Measurements from ENCODE around the gene XRCC4.

The XRCC4 gene

DNA sequence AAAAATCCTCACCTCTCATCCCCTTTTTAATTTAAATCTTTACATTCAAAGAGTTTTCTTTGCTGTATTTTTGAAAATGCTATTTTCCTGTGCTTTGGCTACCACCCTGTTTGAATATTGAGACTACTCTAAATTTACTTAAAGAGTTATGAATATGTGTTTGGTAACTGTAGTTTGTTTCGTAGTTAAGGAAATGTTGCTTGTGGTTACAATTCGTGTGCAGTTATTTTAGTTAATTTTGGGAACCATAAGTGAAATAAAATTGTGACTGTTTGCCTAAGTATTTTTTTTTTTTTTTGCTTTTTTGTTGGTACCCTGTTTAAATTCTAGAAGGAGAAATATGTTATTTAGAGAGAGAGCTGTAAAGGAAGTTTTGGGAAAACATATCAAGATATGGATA lies 78.7 kb downstream of the XRCC4 start:
- no peak overlapping the region for H3K27ac Mint-ChIP-seq
- no peak overlapping the region for H3K4me3 Mint-ChIP-seq

DNA sequence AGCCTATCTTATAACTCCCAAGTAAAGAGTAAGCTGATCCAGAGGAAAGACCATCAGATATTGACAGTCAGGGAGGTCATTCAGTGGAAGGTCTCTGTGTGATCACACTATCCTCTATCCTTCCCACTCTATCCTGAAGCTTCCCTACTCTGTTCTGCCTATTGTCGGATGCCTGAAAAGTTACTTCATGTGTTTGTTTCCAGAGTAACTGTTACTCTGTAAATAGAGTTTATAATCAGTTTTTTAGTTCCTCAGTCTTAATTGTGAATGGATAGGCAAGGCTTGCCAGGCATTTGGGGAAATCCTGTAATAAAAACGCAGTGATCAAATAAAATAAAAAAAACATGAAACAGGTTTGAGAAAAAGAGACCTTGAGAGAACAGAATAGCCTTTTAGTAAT lies 79.8 kb downstream of the XRCC4 start:
- DNase-seq (ENCODE audit: low spot score in 2 of 2) (no peak), ATAC-seq (ENCODE audit: low read depth) (no peak)
- H3K4me3 Mint-ChIP-seq: no peak overlapping the region
- H3K9me3 Mint-ChIP-seq: no peaks in the 10 kb centered on the region
- H3K27ac Mint-ChIP-seq: no peak overlapping the region
- H3K36me3 Mint-ChIP-seq: no peaks in the 10 kb centered on the region
- H3K4me1 Mint-ChIP-seq: no peaks in the 10 kb centered on the region
- no peaks in the 10 kb centered on the region for H3K27me3 Mint-ChIP-seq

More for the DNA sequence above, 78.7 kb downstream of the XRCC4 start:
- DNase-seq (ENCODE audit: low spot score in 2 of 2) (no peak), ATAC-seq (ENCODE audit: low read depth) (no peak)
- H3K27me3 Mint-ChIP-seq: no peaks in the 10 kb centered on the region
- H3K36me3 Mint-ChIP-seq: no peaks in the 10 kb centered on the region
- H3K9me3 Mint-ChIP-seq: no peaks in the 10 kb centered on the region
- H3K4me1 Mint-ChIP-seq: no peaks in the 10 kb centered on the region

DNA sequence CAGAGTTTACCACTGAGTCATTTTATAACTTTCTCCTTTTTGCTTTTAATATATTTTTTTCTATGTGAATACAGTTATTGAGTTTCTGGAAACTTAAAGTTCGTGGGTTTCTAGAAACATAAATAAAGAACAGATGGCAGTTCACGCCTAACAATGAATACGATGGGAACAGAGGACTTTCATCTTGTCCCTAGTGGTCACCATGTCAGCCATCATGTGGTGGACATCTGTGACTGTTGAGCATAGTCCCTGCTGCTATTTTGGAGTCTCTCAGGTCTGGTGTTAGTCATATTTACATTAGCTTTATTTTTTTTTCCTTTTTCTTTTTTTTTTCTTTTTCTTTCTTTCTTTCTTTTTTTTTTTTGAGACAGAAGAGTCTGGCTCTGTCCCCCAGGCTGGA lies 85.3 kb downstream of the XRCC4 start:
- Mint-ChIP-seq H3K27ac (no peak overlapping the region), H3K4me3 (no peak overlapping the region)

DNA sequence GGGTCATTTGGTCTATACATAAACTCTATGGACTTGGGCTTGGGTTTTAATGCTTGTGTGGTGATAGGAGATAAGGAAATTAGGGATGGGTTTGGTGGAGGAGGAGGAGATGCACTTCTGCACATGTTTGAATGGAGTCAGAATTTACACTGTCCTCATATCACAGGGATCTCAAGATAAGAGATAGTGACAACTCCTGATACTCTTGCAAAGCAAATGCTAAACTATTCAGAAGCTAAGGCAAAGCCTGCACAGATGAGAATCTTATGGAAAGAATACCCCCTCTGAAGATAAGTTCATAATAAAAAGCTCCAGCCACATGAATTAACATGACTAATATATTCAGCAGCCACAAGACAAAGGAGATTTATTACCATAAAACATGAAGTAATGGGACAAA lies 90.2 kb downstream of the XRCC4 start:
- H3K9me3 Mint-ChIP-seq: no peaks in the 10 kb centered on the region
- ATAC-seq (ENCODE audit: low read depth) (no peak), DNase-seq (ENCODE audit: low spot score in 2 of 2) (no peak)
- H3K4me3 Mint-ChIP-seq: no peak overlapping the region
- H3K4me1 Mint-ChIP-seq: no peaks in the 10 kb centered on the region
- H3K27me3 Mint-ChIP-seq: no peaks in the 10 kb centered on the region
- H3K27ac Mint-ChIP-seq: no peak overlapping the region
- peaks cover 5% of the 10 kb centered on the region for H3K36me3 Mint-ChIP-seq

More for the DNA sequence above, 85.3 kb downstream of the XRCC4 start:
- Mint-ChIP-seq H3K9me3 (no peaks in the 10 kb centered on the region), H3K27me3 (no peaks in the 10 kb centered on the region), H3K4me1 (no peaks in the 10 kb centered on the region), H3K36me3 (peaks cover 5% of the 10 kb centered on the region)
- no peak for ATAC-seq (ENCODE audit: low read depth)
- DNase-seq (ENCODE audit: low spot score in 2 of 2): no peak

DNA sequence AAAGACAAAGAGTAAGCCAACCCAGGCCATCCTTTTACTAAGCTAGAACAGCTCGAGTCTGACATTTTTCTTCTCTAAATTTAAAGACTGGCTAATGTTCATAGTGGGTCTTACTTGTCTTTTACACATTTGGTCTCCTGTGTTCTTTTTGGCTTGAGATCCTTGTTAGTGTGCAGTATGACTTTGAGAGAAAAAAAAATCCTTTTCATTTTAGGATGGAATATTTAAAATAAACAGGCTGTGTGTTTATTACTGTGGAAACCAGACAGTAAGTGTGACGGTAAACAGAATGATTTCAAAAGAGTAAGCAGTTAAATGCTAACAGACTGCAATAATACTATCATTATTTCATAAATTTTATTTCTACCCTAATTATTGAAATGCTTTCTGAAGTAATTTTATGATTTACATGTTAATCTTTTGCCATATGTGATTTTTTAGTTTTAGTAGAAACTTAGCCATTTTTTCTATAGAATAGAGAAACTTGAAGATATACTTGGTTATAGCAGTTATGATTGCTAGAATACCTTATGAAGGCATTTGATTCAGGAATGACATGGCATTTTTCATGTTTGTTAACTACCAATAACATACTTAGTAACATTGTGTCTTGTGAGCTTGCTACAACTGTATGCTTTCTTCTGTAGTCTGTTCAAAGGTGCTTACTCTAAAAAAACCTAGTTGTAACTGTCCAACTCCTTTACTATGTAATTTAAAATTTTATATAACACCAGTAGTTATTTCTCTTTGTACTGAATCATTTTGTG lies 92.4 kb downstream of the XRCC4 start:
- DNase-seq (ENCODE audit: low spot score in 2 of 2): no peak
- Mint-ChIP-seq H3K9me3 (no peaks in the 10 kb centered on the region), H3K27me3 (no peaks in the 10 kb centered on the region), H3K4me1 (no peaks in the 10 kb centered on the region), H3K27ac (no peak overlapping the region), H3K4me3 (no peak overlapping the region), H3K36me3 (peaks cover 5% of the 10 kb centered on the region)
- no peak for ATAC-seq (ENCODE audit: low read depth)

DNA sequence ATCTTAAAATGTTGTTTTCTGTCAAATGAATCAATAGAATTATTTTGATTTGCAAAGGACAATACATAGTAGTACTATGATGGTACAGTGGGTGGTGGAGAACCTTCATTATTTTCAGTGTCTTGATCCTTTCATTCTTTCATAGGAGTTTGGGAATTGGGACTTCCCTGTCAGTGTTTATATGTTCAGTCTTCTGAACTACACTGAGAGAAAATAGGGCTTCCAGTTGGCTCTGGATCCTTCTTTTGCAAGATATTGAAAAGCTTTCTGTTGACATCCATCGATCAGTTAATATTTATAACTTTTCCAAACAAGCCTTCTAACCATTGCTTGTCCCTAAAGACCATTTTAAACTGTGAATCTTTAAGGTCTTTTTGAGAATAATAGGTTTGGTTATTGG lies 94.7 kb downstream of the XRCC4 start:
- DNase-seq (ENCODE audit: low spot score in 2 of 2) (no peak), ATAC-seq (ENCODE audit: low read depth) (no peak)
- peaks cover 5% of the 10 kb centered on the region for H3K36me3 Mint-ChIP-seq
- no peaks in the 10 kb centered on the region for H3K4me1 Mint-ChIP-seq
- H3K27ac Mint-ChIP-seq: no peak overlapping the region
- H3K9me3 Mint-ChIP-seq: no peaks in the 10 kb centered on the region
- H3K4me3 Mint-ChIP-seq: no peak overlapping the region
- no peaks in the 10 kb centered on the region for H3K27me3 Mint-ChIP-seq

DNA sequence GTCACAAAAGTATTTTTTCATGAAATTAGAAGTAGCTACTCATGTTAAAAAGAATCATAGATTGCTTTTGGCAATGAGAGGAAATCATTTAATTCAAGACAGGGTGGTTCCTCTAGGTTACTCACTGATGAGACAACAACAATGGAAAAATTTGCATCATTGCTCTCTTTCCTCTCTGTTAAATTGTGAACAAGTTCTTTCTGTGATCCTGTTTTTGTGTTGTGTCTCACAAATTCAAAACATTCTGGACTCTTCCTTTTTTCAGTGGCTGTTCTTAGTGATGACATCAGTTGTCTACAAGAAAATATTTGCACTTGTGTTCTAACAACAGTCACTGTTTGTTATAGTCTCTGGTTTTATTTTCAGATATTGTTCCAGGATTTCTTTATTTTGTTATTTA lies 95.3 kb downstream of the XRCC4 start:
- Mint-ChIP-seq H3K4me1 (no peaks in the 10 kb centered on the region), H3K27ac (no peak overlapping the region), H3K36me3 (no peaks in the 10 kb centered on the region), H3K27me3 (no peaks in the 10 kb centered on the region), H3K4me3 (no peak overlapping the region), H3K9me3 (no peaks in the 10 kb centered on the region)
- DNase-seq (ENCODE audit: low spot score in 2 of 2): no peak
- ATAC-seq (ENCODE audit: low read depth): no peak

DNA sequence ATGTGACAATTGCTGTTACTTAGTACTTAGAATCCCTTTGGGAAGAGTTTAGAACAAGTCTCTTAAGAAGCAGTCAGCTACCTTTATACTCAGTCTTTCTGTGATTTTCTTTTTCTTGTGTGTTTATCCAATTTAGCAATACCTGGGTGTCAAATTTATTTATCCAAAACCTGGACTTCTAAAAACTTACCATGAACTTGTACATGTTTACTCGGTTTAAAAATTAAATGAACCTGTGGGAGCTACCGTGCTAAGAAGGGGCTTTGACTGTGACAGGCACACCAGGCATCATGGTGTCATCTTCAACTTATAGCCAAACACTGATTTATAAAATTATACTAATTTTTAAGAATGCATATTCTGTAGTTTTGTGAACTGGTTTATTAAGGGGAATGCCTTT lies 96.5 kb downstream of the XRCC4 start:
- H3K27me3 Mint-ChIP-seq: no peaks in the 10 kb centered on the region
- H3K36me3 Mint-ChIP-seq: no peaks in the 10 kb centered on the region
- ATAC-seq (ENCODE audit: low read depth) (no peak), DNase-seq (ENCODE audit: low spot score in 2 of 2) (no peak)
- no peaks in the 10 kb centered on the region for H3K4me1 Mint-ChIP-seq
- H3K4me3 Mint-ChIP-seq: no peak overlapping the region
- H3K27ac Mint-ChIP-seq: no peak overlapping the region
- no peaks in the 10 kb centered on the region for H3K9me3 Mint-ChIP-seq

DNA sequence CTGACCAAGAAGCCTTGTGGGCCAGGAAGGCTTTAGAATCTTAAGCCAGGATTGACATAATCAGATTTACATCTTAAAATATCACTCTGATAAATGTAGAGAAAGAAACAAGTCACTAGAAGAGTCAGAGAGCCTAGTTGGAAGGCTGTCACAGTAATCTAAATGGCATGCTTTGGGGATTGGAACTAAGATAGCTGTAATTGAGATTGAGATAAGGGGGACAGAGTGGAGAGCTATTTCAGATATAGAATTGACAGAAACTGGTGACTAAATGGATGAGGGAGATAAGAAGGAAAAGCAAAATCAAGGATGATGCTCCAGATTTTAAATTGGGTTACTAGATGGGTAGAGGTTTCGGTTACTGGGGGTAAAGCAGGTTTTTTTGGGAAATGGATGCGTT lies 100.5 kb downstream of the XRCC4 start:
- Mint-ChIP-seq H3K27ac (no peak overlapping the region), H3K36me3 (peaks cover 2% of the 10 kb centered on the region), H3K4me1 (no peaks in the 10 kb centered on the region), H3K27me3 (no peaks in the 10 kb centered on the region), H3K9me3 (no peaks in the 10 kb centered on the region), H3K4me3 (no peak overlapping the region)
- ATAC-seq (ENCODE audit: low read depth) (no peak), DNase-seq (ENCODE audit: low spot score in 2 of 2) (no peak)

DNA sequence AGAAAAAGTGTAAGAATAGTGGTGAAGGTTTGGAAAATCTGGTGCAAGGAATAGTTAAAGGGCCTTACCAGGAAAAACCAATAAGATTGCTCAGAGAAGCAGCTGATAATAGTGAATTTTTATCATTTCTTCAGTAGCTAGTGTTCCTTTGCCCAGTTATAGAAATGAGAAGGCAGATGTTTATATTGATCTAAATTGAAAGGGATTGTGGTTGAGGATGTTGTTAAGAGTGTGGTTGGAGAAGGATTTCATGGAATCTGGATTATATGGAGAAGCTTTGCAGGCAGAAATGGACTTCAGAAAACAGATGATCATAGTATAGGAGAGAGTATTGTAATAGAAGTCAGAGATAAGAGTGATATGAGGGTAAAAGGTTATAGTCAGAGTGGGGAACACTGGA lies 102.6 kb downstream of the XRCC4 start:
- Mint-ChIP-seq H3K4me1 (no peaks in the 10 kb centered on the region), H3K27ac (no peak overlapping the region), H3K36me3 (peaks cover 6% of the 10 kb centered on the region), H3K9me3 (no peaks in the 10 kb centered on the region), H3K4me3 (no peak overlapping the region), H3K27me3 (no peaks in the 10 kb centered on the region)
- ATAC-seq (ENCODE audit: low read depth) (no peak), DNase-seq (ENCODE audit: low spot score in 2 of 2) (no peak)

DNA sequence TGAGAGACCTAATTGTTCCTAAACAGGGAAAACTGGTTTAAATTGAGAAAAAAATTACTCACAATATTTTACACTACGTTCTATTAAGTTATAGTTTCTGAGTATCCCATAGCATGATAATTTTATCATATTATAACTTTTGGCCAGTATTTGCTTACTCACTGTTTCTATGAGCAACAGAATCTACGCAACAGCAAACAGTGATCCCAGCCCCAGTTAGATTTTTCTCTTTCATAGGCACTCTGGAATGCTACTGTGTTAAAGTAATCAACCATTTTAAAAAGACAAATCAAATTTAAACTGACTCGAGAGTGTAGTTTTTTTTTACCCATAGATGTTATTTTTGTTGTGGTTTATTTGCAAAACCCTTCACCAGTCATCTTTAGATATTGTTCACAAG lies 107.2 kb downstream of the XRCC4 start:
- no peak for ATAC-seq (ENCODE audit: low read depth)
- no peak overlapping the region for H3K27ac Mint-ChIP-seq
- no peak overlapping the region for H3K4me3 Mint-ChIP-seq
- no peaks in the 10 kb centered on the region for H3K9me3 Mint-ChIP-seq
- no peak for DNase-seq (ENCODE audit: low spot score in 2 of 2)
- H3K4me1 Mint-ChIP-seq: no peaks in the 10 kb centered on the region
- H3K36me3 Mint-ChIP-seq: peaks cover 10% of the 10 kb centered on the region
- no peaks in the 10 kb centered on the region for H3K27me3 Mint-ChIP-seq

DNA sequence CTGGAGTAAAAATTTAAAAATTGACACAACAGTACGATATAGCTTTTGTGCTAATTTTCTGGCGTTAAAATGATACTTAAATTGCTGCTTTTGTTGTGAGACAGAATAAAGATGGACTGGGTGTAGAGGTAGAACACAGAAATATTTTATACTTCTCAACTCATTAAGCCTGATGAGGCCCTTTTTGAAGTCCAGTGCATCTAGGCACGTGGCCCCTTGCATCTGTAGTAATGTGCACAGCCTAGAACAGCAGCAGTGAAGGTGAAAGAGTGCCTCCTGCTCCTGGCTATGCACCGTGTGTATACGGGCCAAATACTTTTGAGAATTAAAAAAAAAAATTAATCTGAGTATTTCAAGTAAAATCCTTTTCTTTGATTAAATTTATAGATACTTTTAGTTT lies 115.6 kb downstream of the XRCC4 start:
- no peaks in the 10 kb centered on the region for H3K9me3 Mint-ChIP-seq
- ATAC-seq (ENCODE audit: low read depth) (no peak), DNase-seq (ENCODE audit: low spot score in 2 of 2) (no peak)
- H3K4me1 Mint-ChIP-seq: no peaks in the 10 kb centered on the region
- no peaks in the 10 kb centered on the region for H3K27me3 Mint-ChIP-seq
- no peak overlapping the region for H3K27ac Mint-ChIP-seq
- peaks cover 5% of the 10 kb centered on the region for H3K36me3 Mint-ChIP-seq
- no peak overlapping the region for H3K4me3 Mint-ChIP-seq

DNA sequence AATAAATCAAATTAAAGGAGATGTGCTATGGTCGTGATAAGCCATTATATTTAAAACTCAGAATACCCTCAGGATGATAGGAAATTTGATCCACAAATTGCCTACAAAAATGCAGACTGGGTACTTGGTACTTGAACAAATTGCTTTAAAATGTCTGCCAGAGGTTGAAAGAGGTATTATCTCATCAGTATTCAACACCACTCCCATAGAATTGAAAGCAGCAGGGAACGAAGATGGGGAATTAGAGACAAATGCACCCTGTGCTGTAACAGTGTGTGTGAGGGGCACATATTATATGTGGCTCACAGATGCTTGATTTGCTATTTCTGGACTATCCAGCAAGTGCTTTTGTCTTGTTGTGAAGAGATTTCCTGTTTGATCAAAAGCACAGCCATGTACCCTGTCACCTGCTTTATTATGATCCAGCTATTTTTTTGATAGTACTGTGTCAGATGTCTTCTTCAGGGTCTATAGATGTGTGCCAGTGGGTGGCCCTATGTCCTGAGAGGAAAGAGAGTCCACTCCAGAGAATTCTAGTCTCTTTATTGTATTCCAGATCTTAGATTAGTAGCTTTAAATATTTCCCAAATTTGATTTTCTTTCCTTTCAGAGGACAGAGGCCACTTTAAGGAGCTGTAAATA lies 120.1 kb downstream of the XRCC4 start:
- H3K36me3 Mint-ChIP-seq: peaks cover 16% of the 10 kb centered on the region
- H3K4me1 Mint-ChIP-seq: no peaks in the 10 kb centered on the region
- no peak for ATAC-seq (ENCODE audit: low read depth)
- no peak for DNase-seq (ENCODE audit: low spot score in 2 of 2)
- no peak overlapping the region for H3K4me3 Mint-ChIP-seq
- no peaks in the 10 kb centered on the region for H3K27me3 Mint-ChIP-seq
- no peaks in the 10 kb centered on the region for H3K9me3 Mint-ChIP-seq
- no peak overlapping the region for H3K27ac Mint-ChIP-seq

DNA sequence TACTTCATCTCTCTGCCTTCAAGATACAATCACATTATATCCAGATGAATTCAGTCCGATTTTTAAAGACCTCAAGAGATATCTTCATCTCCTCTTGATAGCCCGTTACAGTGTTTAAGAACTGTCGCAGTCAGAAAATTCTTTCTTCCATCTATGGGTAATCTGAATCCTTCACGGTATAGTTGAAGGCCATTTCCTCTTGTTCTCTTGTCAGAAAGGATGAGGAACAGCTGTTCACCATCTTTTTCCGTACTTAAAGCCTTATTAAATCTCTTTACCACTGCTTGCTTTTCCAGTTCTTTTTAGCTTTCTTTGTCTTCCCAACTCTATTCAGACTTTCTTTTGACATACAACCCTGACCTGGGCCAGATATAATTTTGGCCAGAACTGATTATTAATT lies 121.8 kb downstream of the XRCC4 start:
- ATAC-seq (ENCODE audit: low read depth) (no peak), DNase-seq (ENCODE audit: low spot score in 2 of 2) (no peak)
- Mint-ChIP-seq H3K36me3 (peaks cover 16% of the 10 kb centered on the region), H3K4me1 (no peaks in the 10 kb centered on the region), H3K27ac (no peak overlapping the region), H3K9me3 (no peaks in the 10 kb centered on the region), H3K27me3 (no peaks in the 10 kb centered on the region), H3K4me3 (no peak overlapping the region)

DNA sequence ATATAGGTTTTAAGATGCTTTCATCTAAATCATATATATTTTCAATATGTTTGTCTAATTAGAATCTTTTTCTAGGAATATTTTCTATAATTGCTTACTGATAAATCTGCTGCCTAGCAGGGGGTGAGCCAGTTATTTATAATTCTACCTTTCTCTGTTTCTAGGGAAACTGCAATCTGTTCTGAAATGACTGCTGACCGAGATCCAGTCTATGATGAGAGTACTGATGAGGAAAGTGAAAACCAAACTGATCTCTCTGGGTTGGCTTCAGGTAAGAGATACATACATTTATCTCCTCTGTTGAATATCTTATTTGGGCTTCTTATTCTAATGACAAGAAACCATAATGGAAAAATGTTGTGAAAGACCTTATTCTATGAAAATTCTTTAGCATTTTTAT lies 127.3 kb downstream of the XRCC4 start:
- no peak overlapping the region for H3K27ac Mint-ChIP-seq

More for the DNA sequence above, 127.3 kb downstream of the XRCC4 start:
- no peak for ATAC-seq (ENCODE audit: low read depth)
- peaks cover 25% of the 10 kb centered on the region for H3K36me3 Mint-ChIP-seq
- no peak for DNase-seq (ENCODE audit: low spot score in 2 of 2)
- no peaks in the 10 kb centered on the region for H3K9me3 Mint-ChIP-seq
- no peak overlapping the region for H3K4me3 Mint-ChIP-seq
- no peaks in the 10 kb centered on the region for H3K27me3 Mint-ChIP-seq
- H3K4me1 Mint-ChIP-seq: no peaks in the 10 kb centered on the region

All from memory B cell (primary cell).